Fibroblast of lung (primary cell): Measurements from ENCODE around the gene CSTF3.

Experiments used
- CTCF ChIP-seq, 2 donors: IDR thresholded peaks in 1 of 2; conservative IDR thresholded peaks in 1 of 2; 1 replicate in 1 of 2; 2 replicates in 1 of 2; pipeline ENCODE4 v1.5.1; 2011 to 2012; ENCODE audit warnings: low read length in 2 of 2, control low read depth in 1 of 2, inconsistent platforms in 1 of 2, low read depth in 1 of 2, mild to moderate bottlenecking in 1 of 2
- EZH2 ChIP-seq: IDR thresholded peaks from 2 replicates; pipeline ENCODE4 v1.5.1; 2012; ENCODE audit warnings: low read length, control low read depth, mild to moderate bottlenecking; ENCODE audit errors: missing control alignments

GRCh38 chr11:33064033-33064825, 97.1 kb downstream of the CSTF3 start:
- no peak for TF ChIP-seq CTCF (conservative IDR thresholded peaks at IDR 0.05 in 1 of 2, IDR thresholded peaks at IDR 0.05 in 1 of 2; ENCODE audit: low read depth in 1 of 2, low read length in 2 of 2)
- TF ChIP-seq EZH2 = no peak
